Activated CD8-positive, alpha-beta T cell treated with anti-CD3 and anti-CD28 coated beads for 36 hours (primary cell): ENCODE measurements around the gene TBC1D8. TPM values are rescaled to one million over a fixed set of nuclear protein-coding genes. Genes with fewer than 3 reads are reported as not detected.

Experiments
- ATAC-seq: fragments of 200-7000 bp; cut with Tn5 transposase; one replicate; pipeline ENCODE4 v1.10.0; 2021; ENCODE audit warnings: mild to moderate bottlenecking, moderate library complexity
- CTCF ChIA-PET: fragments of 350-600 bp; sonication (Branson Sonifier 250); formaldehyde crosslinking; loops from one replicate; lab custom pipeline; 2021; ENCODE audit warnings: antibody characterized with exemption; lab: Charles Lee
- POLR2A ChIA-PET: fragments of 350-600 bp; sonication (Branson Sonifier 250); formaldehyde crosslinking; loops from one replicate; lab custom pipeline; 2021; ENCODE audit warnings: antibody characterized with exemption; lab: Charles Lee
- DNase-seq: peaks from one replicate; pipeline ENCODE4 v3.0.0-alpha.2; 2020
- H3K27ac Mint-ChIP-seq: one replicate; pipeline ENCODE4 v1.8.0; 2021; ENCODE audit warnings: mild to moderate bottlenecking, mixed read lengths
- H3K27me3 Mint-ChIP-seq: one replicate; pipeline ENCODE4 v1.8.0; 2021; ENCODE audit warnings: mixed read lengths
- H3K36me3 Mint-ChIP-seq: one replicate; pipeline ENCODE4 v1.8.0; 2021; ENCODE audit warnings: low read depth, mixed read lengths
- H3K4me1 Mint-ChIP-seq: one replicate; pipeline ENCODE4 v1.8.0; 2021; ENCODE audit warnings: low read depth, mixed read lengths
- H3K4me3 Mint-ChIP-seq: one replicate; pipeline ENCODE4 v1.8.0; 2021; ENCODE audit warnings: mild to moderate bottlenecking, moderate library complexity, mixed read lengths
- H3K9me3 Mint-ChIP-seq: one replicate; pipeline ENCODE4 v1.8.0; 2021; ENCODE audit warnings: mixed read lengths
- CTCF ChIP-seq: fragments of 200-600 bp; IDR thresholded peaks from one replicate; pipeline ENCODE4 v1.8.0; 2022; ENCODE audit warnings: antibody characterized with exemption, mild to moderate bottlenecking
- intact Hi-C: fragments of 100-400 bp; cut with micrococcal nuclease; formaldehyde crosslinking; loops from one replicate; pipeline ENCODE4 v1.10.0; 2022
- total RNA-seq, 2 experiments: library from RNA; stranded (reverse); gene quantifications; one replicate each; pipeline ENCODE4 v1.2.3, GENCODE V29; 2021

TBC1D8 gene
- total RNA-seq, 2 experiments from 2014 or later: 3.2 to 3.3 TPM

DNA sequence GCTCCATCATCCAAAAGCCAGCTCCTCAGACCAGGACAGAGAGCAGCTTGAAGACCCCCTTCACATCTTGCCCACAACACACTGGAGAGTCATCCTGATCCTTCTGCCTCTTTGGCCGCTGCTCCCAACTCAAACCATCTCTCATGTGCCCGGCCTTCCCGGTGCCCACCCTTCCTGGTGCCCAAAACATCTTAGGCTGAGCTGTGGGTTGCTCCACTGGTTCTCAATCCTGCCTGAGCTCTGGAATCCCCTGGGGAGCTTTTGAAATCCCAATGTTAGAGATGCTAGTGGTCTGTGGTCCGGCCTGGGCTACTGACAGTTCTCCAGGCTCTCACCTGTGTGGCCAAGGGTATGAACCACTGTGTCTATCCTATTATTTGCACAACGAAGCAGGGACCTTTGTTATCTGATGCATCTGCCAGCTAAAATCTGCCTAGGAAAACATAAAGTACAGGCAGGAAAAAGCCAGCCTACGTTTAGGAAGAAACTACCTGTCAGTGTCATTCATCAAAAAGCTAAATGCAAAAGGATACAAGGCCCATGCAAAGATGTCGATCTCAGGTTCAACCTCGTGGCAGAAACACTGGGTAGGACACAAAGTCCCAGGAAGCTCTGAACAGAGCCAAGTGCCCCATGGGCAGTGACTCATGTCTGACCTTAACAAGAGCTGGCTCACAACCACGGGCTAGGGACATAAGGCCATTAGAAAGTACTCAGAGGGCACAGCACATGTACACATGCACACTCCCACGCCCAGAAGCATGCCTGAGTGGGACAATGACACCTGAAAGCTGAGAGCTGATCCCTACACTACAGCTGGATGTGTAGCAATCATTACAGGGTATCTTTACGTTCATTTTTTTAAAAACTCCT lies 30.8 kb downstream of the TBC1D8 start:
- DNase-seq: peak; percentile 24
- no peaks in the 10 kb centered on the region for H3K27me3 Mint-ChIP-seq
- H3K4me1 Mint-ChIP-seq: peaks cover 14% of the 10 kb centered on the region
- no peak overlapping the region for H3K4me3 Mint-ChIP-seq
- no peak for TF ChIP-seq CTCF
- no peaks in the 10 kb centered on the region for H3K9me3 Mint-ChIP-seq
- ChIA-PET POLR2A (no interaction called here), CTCF (interaction anchor here (1.0 kb wide), 1 partner anchor 31 kb away, joined by 3 read pairs; the partner anchor contains the start of gene TBC1D8)
- no peak overlapping the region for H3K27ac Mint-ChIP-seq
- intact Hi-C loops: no loop called here
- ATAC-seq: no peak
- no peaks in the 10 kb centered on the region for H3K36me3 Mint-ChIP-seq

- CTCF ChIA-PET: no interaction called here
- H3K36me3 Mint-ChIP-seq: no peaks in the 10 kb centered on the region
- H3K27me3 Mint-ChIP-seq: no peaks in the 10 kb centered on the region
- no peak overlapping the region for H3K4me3 Mint-ChIP-seq
- POLR2A ChIA-PET: no interaction called here
- H3K9me3 Mint-ChIP-seq: no peaks in the 10 kb centered on the region
- H3K27ac Mint-ChIP-seq: no peak overlapping the region
- no peak for TF ChIP-seq CTCF
- intact Hi-C loops: no loop called here
- ATAC-seq (no peak), DNase-seq (no peak)
- peaks cover 6% of the 10 kb centered on the region for H3K4me1 Mint-ChIP-seq
Measured at GRCh38 chr2:101119431-101119830, 31.8 kb downstream of the TBC1D8 start.

DNA sequence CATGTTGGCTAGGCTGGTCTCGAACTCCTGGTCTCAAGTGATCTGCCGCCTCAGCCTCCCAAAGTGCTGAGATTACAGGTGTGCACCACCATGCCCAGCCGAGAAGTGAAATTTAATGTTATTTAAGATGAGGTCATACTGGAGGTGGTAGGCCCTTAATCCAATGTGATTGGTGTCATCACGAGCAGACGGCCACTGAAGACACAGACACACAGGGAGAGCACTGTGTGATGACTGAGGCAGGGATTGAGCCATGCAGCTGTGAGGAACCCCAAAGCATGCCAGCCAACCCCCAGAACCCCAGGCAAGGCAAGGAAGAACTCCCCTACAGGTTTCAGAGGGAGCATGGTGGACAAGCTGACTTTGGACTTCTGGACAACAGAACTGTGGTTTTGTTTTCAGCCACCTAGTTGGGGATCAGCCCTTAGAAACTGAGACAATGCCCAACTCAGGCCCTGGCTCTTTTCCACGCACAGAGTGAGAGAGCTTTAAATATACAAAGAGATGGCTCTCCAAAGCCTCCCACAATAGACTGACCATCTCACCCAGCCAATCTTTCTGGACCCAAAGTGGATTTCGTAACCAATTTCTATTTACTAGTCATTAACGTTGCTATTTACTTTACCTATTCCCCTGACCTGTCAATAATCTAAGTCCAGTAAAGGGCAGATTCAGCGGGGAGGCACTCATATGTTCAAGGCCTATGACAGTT lies 34.2 kb downstream of the TBC1D8 start:
- H3K36me3 Mint-ChIP-seq: no peaks in the 10 kb centered on the region
- ChIA-PET POLR2A (no interaction called here), CTCF (no interaction called here)
- H3K27ac Mint-ChIP-seq: no peak overlapping the region
- DNase-seq (no peak), ATAC-seq (no peak)
- no peaks in the 10 kb centered on the region for H3K9me3 Mint-ChIP-seq
- intact Hi-C loops: no loop called here
- H3K27me3 Mint-ChIP-seq: no peaks in the 10 kb centered on the region
- H3K4me3 Mint-ChIP-seq: no peak overlapping the region
- peaks cover 5% of the 10 kb centered on the region for H3K4me1 Mint-ChIP-seq
- TF ChIP-seq CTCF: no peak

DNA sequence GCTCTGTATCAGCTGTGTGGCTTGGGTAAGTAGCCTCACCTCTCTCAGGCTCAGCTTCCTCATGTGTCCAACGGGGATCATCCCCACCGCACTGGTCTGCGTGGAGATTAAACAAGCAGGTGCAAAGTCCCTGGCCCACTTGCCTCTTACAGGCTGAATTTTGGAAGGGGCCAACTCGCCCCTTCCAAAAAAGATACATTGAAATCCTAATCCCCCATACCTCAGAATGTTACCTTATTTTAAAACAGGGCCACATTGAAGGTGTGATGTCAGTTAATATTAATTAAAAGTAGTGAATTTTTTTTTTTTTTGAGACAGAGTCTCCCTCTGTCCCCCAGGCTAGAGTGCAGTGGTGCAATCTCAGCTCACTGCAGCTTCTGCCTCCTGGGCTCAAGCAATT lies 34.8 kb downstream of the TBC1D8 start:
- POLR2A ChIA-PET: no interaction called here

More for the DNA sequence above, 34.8 kb downstream of the TBC1D8 start:
- Mint-ChIP-seq H3K36me3 (no peaks in the 10 kb centered on the region), H3K4me3 (no peak overlapping the region), H3K4me1 (peaks cover 5% of the 10 kb centered on the region), H3K27ac (no peak overlapping the region), H3K9me3 (no peaks in the 10 kb centered on the region), H3K27me3 (no peaks in the 10 kb centered on the region)
- DNase-seq: no peak
- TF ChIP-seq CTCF: no peak
- CTCF ChIA-PET: no interaction called here
- intact Hi-C loops: no loop called here
- no peak for ATAC-seq
